Esophagus muscularis mucosa (tissue), 4 donors: ENCODE results near the gene EYA4. TPM values are rescaled to one million over a fixed set of nuclear protein-coding genes. Genes with fewer than 3 reads are reported as not detected.

Experiments used
- DNase-seq: peaks from one replicate; pipeline ENCODE4 v3.0.0-alpha.2; 2017; ENCODE audit errors: extremely low spot score
- H3K27ac ChIP-seq, 4 donors: fragments of 200-600 bp; sonication (generic); replicated peaks in 1 of 4; 1 replicate in 3 of 4; 2 replicates in 1 of 4; pipeline ENCODE4 v1.5.1; 2016 to 2019; ENCODE audit warnings: mild to moderate bottlenecking in 1 of 4
- H3K27me3 ChIP-seq, 4 donors: fragments of 200-600 bp; sonication (generic); one replicate each; pipeline versions ENCODE4 v1.5.1 to v1.6.0; 2016 to 2019
- H3K36me3 ChIP-seq, 4 donors: fragments of 200-600 bp; sonication (generic); one replicate each; pipeline ENCODE4 v1.5.1; 2016 to 2019
- H3K4me1 ChIP-seq, 4 donors: fragments of 200-600 bp; sonication (generic); one replicate each; pipeline ENCODE4 v1.5.1; 2016 to 2019
- H3K4me3 ChIP-seq, 4 donors: fragments of 200-600 bp; sonication (generic); 1 replicate in 2 of 4; 2 replicates in 2 of 4; pipeline ENCODE4 v1.5.1; 2016 to 2019; ENCODE audit warnings: mild to moderate bottlenecking in 4 of 4, moderate library complexity in 1 of 4
- H3K9me3 ChIP-seq, 4 donors: fragments of 200-600 bp; sonication (generic); 1 replicate in 3 of 4; 2 replicates in 1 of 4; pipeline ENCODE4 v1.5.1; 2016 to 2019
- EP300 ChIP-seq: sonication (generic); formaldehyde crosslinking; IDR thresholded peaks from one replicate; pipeline ENCODE4 v1.6.1; 2017; ENCODE audit warnings: antibody characterized with exemption
- POLR2A ChIP-seq: fragments of 450-650 bp; IDR thresholded peaks from one replicate; pipeline ENCODE4 v1.6.1; 2017; ENCODE audit warnings: antibody characterized with exemption, moderate library complexity, mild to moderate bottlenecking, low read depth
- POLR2AphosphoS5 ChIP-seq, 2 donors: sonication (generic); formaldehyde crosslinking; IDR thresholded peaks; one replicate each; pipeline ENCODE4 v1.6.1; 2017; ENCODE audit warnings: antibody characterized with exemption in 2 of 2
- WGBS: methylation state at CpG from one replicate; pipeline ENCODE4 v1.1.5; 2018; 5-methylcytosine and 5-hydroxymethylcytosine counted together
- intact Hi-C: fragments of 100-400 bp; cut with DNase I; formaldehyde crosslinking; loops from one replicate; pipeline ENCODE4 v1.15.1; 2023
- total RNA-seq, 4 donors: library from RNA; depleted of rRNA; stranded (reverse); fragments of >200 nt; gene quantifications; one replicate each; pipeline versions ENCODE4 v1.1.0 to v1.2.1, GENCODE V29; 2016
- TF ChIP-seq, protein P1 (sequence below), 3 experiments: fragments of 200-600 bp in 2 of 3; fragments of 450-650 bp in 1 of 3; sonication (generic) in 2 of 3; IDR thresholded peaks; one replicate each; pipeline ENCODE4 v1.5.1; 2017 to 2019; ENCODE audit warnings: antibody characterized with exemption in 3 of 3, mild to moderate bottlenecking in 2 of 3, moderate library complexity in 1 of 3

The EYA4 gene
- total RNA-seq, 4 donors from 2014 or later, result 1.5 to 3.3 (median 2.5) TPM

DNA sequence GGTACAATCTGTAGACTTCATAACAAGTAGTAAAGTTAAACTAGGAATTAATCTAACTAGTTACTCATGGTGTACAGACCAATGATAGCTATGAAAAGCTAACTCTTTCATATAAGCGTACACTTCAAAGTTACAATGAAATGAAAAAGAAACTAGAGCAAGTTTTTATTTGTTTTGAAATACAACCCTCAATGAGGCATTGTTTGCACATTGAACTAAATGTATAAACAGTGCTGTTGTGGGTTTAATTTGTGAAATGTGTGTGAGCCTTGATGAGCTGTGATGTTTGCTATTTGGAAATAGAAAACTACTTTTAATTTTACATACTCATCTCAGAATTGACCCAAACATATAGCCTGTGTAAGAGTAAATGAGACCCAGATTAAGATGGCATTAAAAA, 11.1 kb upstream of the EYA4 start:
- intact Hi-C loops, result no loop called here
- Histone ChIP-seq H3K4me3 (no peak overlapping the region), H3K36me3 (no peaks in the 10 kb centered on the region), H3K27ac (no peak overlapping the region), H3K4me1 (no peaks in the 10 kb centered on the region), H3K9me3 (no peaks in the 10 kb centered on the region), H3K27me3 (no peaks in the 10 kb centered on the region)
- WGBS, result 100% methylated on average over 1 of the region's 1 CpG
- no peak for DNase-seq
- TF ChIP-seq, protein P1, sequence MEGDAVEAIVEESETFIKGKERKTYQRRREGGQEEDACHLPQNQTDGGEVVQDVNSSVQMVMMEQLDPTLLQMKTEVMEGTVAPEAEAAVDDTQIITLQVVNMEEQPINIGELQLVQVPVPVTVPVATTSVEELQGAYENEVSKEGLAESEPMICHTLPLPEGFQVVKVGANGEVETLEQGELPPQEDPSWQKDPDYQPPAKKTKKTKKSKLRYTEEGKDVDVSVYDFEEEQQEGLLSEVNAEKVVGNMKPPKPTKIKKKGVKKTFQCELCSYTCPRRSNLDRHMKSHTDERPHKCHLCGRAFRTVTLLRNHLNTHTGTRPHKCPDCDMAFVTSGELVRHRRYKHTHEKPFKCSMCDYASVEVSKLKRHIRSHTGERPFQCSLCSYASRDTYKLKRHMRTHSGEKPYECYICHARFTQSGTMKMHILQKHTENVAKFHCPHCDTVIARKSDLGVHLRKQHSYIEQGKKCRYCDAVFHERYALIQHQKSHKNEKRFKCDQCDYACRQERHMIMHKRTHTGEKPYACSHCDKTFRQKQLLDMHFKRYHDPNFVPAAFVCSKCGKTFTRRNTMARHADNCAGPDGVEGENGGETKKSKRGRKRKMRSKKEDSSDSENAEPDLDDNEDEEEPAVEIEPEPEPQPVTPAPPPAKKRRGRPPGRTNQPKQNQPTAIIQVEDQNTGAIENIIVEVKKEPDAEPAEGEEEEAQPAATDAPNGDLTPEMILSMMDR (IDR thresholded peaks at IDR 0.05), result no peak
- no peak for TF ChIP-seq POLR2AphosphoS5 (IDR thresholded peaks at IDR 0.05)
- TF ChIP-seq POLR2A, result no peak
- TF ChIP-seq EP300, result no peak

DNA sequence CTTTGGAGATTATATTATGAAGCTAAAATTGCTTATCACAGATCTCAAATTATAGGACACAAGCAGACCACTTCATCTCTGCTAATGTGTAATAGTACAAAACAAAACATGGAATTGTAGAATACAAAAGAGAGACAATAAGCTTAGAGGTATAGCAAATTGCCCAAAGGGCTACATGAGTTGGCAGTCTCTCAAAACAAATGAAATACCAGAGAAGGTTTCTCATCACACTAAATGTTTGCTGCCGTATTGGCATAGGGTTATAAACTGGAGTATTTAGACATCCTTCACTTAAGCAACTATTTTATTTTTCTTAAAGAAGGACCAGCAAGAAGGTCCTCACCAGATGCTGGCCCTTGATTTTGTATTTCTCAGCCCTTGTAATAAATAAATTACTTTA, 5.9 kb upstream of the EYA4 start:
- intact Hi-C loops, result no loop called here
- WGBS, result 93% methylated on average over 1 of the region's 1 CpG

DNA sequence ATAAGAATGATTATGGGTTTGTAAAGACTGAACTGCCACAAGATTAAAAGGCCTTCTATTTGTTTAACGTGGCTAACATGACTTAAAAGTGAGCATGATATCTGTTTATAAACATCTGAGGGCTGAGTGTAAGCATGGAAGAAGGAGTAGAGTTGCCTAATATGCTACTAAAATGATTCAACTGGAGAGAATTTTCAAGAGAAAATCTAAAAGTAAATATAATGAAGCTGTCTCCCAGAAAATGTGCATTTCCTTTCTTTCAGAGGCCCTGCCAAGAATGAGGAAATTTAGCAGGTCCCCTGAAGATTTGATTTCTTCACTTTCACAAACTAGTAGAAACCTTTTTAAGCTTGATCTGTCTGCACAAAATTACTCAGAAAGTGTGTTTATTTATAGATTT, 4.2 kb upstream of the EYA4 start:
- 38% methylated on average over 1 of the region's 1 CpG for WGBS
- no peak overlapping the region for H3K4me3 ChIP-seq
- H3K27me3 ChIP-seq, result peaks cover 0 to 18% (median 5%) of the 10 kb centered on the region in 4 donors
- H3K4me1 ChIP-seq, result peaks cover 4 to 17% (median 15%) of the 10 kb centered on the region in 4 donors
- no peak for DNase-seq
- no peaks in the 10 kb centered on the region for H3K36me3 ChIP-seq
- intact Hi-C loops, result no loop called here
- no peaks in the 10 kb centered on the region for H3K9me3 ChIP-seq
- no peak for TF ChIP-seq POLR2AphosphoS5 (IDR thresholded peaks at IDR 0.05)
- TF ChIP-seq EP300, result no peak
- no peak for TF ChIP-seq POLR2A
- TF ChIP-seq, protein P1 (IDR thresholded peaks at IDR 0.05), result no peak
- no peak overlapping the region for H3K27ac ChIP-seq

More for the DNA sequence above, 5.9 kb upstream of the EYA4 start:
- TF ChIP-seq EP300 (no peak), POLR2AphosphoS5 (IDR thresholded peaks at IDR 0.05) (no peak), POLR2A (no peak)
- TF ChIP-seq, protein P1 (IDR thresholded peaks at IDR 0.05), result no peak
- H3K4me1 ChIP-seq, result no peaks in the 10 kb centered on the region
- no peak overlapping the region for H3K27ac ChIP-seq
- H3K27me3 ChIP-seq, result peaks cover 0 to under 1% (median 0%) of the 10 kb centered on the region in 4 donors
- DNase-seq, result no peak
- H3K36me3 ChIP-seq, result no peaks in the 10 kb centered on the region
- no peak overlapping the region for H3K4me3 ChIP-seq
- no peaks in the 10 kb centered on the region for H3K9me3 ChIP-seq

DNA sequence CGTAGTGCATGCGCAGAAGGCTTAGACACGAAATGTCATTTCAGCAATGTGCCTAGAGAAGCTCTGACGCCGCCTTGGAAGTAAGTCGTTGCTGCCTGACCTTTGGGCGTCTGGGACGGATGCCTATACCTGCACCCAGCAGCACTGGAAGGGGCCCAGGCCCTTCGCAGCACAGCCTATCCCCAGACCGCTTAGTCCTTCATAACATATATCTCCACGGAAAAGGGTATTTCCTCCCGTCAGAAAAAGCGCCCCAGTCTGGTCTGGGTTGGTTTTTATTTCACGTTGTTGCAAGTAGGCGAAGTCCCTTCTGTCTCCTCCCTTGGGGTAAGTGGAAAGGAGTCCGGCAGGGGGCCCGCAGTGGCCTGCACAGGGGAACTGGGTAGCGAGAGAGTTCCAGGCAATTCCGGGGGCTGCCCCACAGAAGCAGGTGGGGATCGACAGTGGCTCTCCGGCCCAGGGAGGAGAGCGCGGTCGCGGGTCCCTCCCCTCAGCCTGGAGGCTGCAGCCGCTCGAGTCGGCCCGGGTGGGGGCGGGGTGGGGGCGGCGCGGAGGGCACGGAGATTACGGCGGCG, 559 bp upstream of the EYA4 start:
- intact Hi-C loops, result no loop called here
- Histone ChIP-seq H3K4me3 (peak overlapping the region; percentile 54 to 63 (median 58)), H3K27me3 (peaks cover 0 to 52% (median 23%) of the 10 kb centered on the region in 4 donors), H3K9me3 (no peaks in the 10 kb centered on the region), H3K4me1 (peaks cover 9 to 35% (median 29%) of the 10 kb centered on the region in 4 donors), H3K27ac (peak overlapping the region in 3 of 4 donors; percentile 44 to 45 (median 45)), H3K36me3 (no peaks in the 10 kb centered on the region)
- TF ChIP-seq EP300 (no peak), POLR2AphosphoS5 (IDR thresholded peaks at IDR 0.05) (no peak), POLR2A (no peak)
- TF ChIP-seq, protein P1 (IDR thresholded peaks at IDR 0.05), result no peak
- WGBS, result 28% methylated on average over 19 of the region's 37 CpGs
- DNase-seq, result no peak
